GM19452 (cell line): ENCODE data around the gene UHRF1.
"Not testable (repeated sequence)": the region's sequence is repeated elsewhere in the genome, so short reads cannot be mapped to it uniquely, and the experiment has no call there.

Experiments used
- ATAC-seq: cut with Tn5 transposase; IDR thresholded peaks from one replicate; pipeline ENCODE4 v1.9.1; 2021; ENCODE audit not compliant: unreplicated experiment

Gene UHRF1

GRCh38 chr19:4909156-4909896 lies at the start of gene UHRF1:
Gene UHRF1, plus strand, starts transcription at chr19:4909501. Its CDS starts 1,385 bp downstream, at chr19:4910886.
- peak; percentile 8 for ATAC-seq

GRCh38 chr19:4859697-4860096 lies 49.6 kb upstream of the UHRF1 start:
- no peak for ATAC-seq

GRCh38 chr19:4861147-4861546 lies 48.2 kb upstream of the UHRF1 start:
- no peak for ATAC-seq

- no peak for ATAC-seq
Measured at GRCh38 chr19:4866595-4867424, 42.5 kb upstream of the UHRF1 start.

GRCh38 chr19:4867534-4868285 lies 41.6 kb upstream of the UHRF1 start, which contains the start of gene PLIN3:
Gene PLIN3, minus strand, starts transcription at chr19:4867667. Its CDS starts 6,273 bp downstream, at chr19:4861394.
- ATAC-seq = no peak

- no peak for ATAC-seq
Measured at GRCh38 chr19:4868286-4868834, 40.9 kb upstream of the UHRF1 start.

GRCh38 chr19:4870025-4870700 lies 39.1 kb upstream of the UHRF1 start:
- ATAC-seq = no peak

GRCh38 chr19:4871711-4872110 lies 37.6 kb upstream of the UHRF1 start:
- ATAC-seq = no peak

- no peak for ATAC-seq
Measured at GRCh38 chr19:4873930-4874329, 35.4 kb upstream of the UHRF1 start.

GRCh38 chr19:4877753-4878490 lies 31.4 kb upstream of the UHRF1 start:
- ATAC-seq = no peak

GRCh38 chr19:4878491-4878968 lies 30.8 kb upstream of the UHRF1 start:
- ATAC-seq = no peak

- no peak for ATAC-seq
Measured at GRCh38 chr19:4879041-4879440, 30.3 kb upstream of the UHRF1 start.

GRCh38 chr19:4882874-4883273 lies 26.4 kb upstream of the UHRF1 start:
- ATAC-seq = not testable (repeated sequence)

GRCh38 chr19:4884993-4885392 lies 24.3 kb upstream of the UHRF1 start:
- ATAC-seq = not testable (repeated sequence)

- not testable (repeated sequence) for ATAC-seq
Measured at GRCh38 chr19:4887803-4888202, 21.5 kb upstream of the UHRF1 start.

GRCh38 chr19:4889034-4889815 lies 20.1 kb upstream of the UHRF1 start:
- ATAC-seq = no peak

- no peak for ATAC-seq
Measured at GRCh38 chr19:4891066-4891465, 18.2 kb upstream of the UHRF1 start.

- ATAC-seq = not testable (repeated sequence)
Measured at GRCh38 chr19:4892962-4893361, 16.3 kb upstream of the UHRF1 start.

GRCh38 chr19:4896372-4896771 lies 12.9 kb upstream of the UHRF1 start:
- no peak for ATAC-seq
